HG03521 (cell line): ENCODE measurements around the gene RGS9BP.
"Not testable (repeated sequence)": the region's sequence is repeated elsewhere in the genome, so short reads cannot be mapped to it uniquely, and the experiment has no call there.

Source experiments
- ATAC-seq: cut with Tn5 transposase; IDR thresholded peaks from one replicate; pipeline ENCODE4 v1.9.1; 2021; ENCODE audit warnings: mild to moderate bottlenecking, moderate library complexity; ENCODE audit not compliant: unreplicated experiment

Gene RGS9BP

GRCh38 chr19:32694851-32695250 is 19.2 kb downstream of the RGS9BP start:
- ATAC-seq: not testable (repeated sequence)

- not testable (repeated sequence) for ATAC-seq
Measured at GRCh38 chr19:32695506-32695905, 19.9 kb downstream of the RGS9BP start.

DNA sequence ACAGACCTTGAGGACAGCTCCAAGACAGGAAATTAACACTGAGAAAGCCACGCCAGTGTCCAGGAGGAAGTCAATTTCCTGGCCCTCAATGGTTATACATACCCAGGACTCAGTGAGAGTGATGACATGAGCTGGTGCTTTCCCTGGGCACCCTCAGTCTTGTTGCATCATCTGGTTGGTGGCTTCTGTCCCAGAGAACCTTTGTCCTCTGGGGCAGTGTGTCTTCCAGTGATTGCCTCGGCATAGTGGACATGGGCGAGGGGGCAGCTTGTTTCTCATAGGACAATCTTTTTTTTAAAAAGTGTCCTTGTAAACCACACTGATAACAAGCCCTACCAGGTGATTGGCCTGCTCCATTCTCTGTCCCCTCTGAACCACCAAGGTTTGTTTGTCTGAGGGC is 21.1 kb downstream of the RGS9BP start:
- not testable (repeated sequence) for ATAC-seq

DNA sequence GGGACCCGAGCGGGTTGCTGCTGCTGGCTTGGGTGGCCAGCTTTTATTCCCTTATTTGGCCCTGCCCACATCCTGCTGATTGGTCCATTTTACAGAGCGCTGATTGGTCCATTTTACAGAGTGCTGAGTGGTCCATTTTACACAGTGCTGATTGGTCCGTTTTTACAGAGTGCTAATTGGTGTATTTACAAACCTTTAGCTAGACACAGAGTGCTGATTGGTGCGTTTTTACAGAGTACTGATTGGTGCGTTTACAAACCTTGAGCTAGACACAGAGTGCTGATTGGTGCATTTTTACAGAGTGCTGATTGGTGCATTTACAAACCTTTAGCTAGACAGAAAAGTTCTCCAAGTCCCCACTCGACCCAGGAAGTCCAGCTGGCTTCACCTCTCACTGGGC is 24.5 kb downstream of the RGS9BP start:
- ATAC-seq: not testable (repeated sequence)

- no peak for ATAC-seq
Measured at GRCh38 chr19:32702010-32702409, 26.4 kb downstream of the RGS9BP start.

- ATAC-seq: not testable (repeated sequence)
Measured at GRCh38 chr19:32704006-32704405, 28.4 kb downstream of the RGS9BP start.

GRCh38 chr19:32708457-32708856 is 32.8 kb downstream of the RGS9BP start:
- ATAC-seq: no peak

DNA sequence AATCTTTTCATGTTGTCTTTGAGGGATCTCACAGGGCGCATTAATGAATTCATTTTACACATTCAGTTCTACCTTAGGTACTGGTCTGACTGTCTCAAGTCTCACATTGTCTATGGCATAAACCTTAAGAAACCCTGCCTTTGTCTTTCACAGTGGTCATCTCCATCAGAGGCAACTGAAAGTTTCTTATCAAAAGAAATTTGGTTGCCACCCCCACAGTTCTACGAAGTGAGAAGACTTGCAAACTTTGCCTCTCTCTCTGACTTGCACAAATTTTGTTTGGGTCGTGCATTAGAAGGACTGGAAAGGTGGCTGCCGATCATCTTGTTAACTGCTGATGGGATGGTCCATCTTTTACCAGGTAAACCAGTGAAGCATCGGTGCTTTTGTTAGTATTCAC is 33.4 kb downstream of the RGS9BP start:
- ATAC-seq: no peak

DNA sequence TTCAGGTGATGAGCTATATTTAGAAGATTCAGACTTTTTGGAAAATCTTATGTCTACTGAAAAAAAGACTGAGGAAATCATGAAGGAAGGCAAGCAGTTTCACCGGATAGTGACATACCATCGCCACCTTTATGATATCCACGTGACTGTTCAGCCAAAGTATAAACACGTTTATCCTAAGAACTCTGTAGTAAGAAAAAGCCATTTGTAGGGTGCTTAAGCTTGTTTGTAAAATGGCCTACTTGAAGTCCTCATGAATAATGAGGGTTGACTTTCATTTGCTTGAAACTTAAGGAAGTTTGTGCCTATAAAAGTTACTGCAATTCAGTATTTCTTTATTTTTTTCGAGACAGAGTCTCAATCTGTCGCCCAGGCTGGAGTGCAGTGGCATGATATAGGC is 36.1 kb downstream of the RGS9BP start:
- ATAC-seq: no peak

- not testable (repeated sequence) for ATAC-seq
Measured at GRCh38 chr19:32716203-32716602, 40.6 kb downstream of the RGS9BP start.

DNA sequence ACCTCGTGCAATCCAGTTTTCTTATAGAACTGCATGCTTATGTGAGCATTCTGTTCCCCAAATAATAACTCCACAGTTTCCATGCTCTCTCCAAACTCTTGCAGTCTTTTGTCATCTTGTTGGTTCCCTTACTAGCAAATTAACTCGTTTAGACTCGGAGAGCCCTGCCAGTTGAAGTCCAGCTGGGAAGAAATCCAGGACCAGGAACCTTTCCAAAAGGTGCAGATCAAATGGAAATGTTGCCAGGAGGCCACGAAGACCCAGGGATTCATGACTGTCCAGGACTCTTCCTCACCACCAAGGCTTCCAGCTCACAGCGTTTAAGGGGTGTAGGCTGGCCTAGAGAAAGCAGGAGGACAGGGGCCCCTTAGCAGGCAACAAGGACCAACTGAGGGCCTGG is 41.8 kb downstream of the RGS9BP start:
- no peak for ATAC-seq

DNA sequence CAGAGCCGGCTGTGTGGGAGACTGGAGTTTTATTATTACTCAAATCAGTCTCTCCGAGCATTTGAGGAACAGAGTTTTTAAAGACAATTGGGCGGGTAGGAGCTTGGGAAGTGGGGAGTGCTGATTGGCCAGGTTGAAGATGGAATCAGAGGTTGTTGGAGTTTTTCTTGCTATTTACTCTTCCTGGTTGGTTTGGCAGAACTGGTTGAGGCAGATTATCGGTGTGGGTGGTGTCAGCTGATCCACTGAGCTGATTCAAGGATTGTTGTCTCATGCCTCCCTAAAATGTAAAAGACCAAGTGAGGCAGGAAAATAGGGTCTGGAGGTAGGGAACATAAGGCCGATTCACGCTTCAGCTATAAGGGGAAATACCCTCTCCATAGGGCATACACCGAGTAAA is 42.6 kb downstream of the RGS9BP start:
- no peak for ATAC-seq

DNA sequence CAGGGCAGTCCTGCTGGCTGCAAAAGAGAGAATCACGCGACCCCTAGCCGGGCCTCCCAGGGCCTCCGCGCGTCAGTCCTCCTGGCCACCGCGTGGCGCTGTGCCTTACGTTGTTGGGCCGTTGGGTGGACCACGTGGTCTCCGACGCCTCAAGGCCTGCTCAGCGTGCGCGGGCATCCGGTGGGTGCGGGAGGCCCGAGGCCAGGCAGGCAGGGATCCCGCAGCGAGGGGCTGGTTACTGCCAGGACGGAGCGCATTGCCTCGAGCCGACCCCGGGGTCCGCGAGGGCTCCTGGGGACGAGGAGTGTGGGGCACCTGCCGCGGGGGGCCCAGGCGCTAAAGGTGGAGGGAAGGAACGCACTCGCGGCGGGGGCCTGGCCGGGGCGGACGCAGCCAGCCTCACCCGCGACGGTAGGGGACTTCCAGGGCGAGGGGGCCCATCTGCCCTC is 44.0 kb downstream of the RGS9BP start, which contains the start of gene TDRD12:
Gene TDRD12 (plus strand): TSS at position 157 of the 449 bp plus-strand sequence. CDS start 306 bp downstream, outside the sequence.
- no peak for ATAC-seq

GRCh38 chr19:32720216-32720935 is 44.7 kb downstream of the RGS9BP start:
- no peak for ATAC-seq

GRCh38 chr19:32720936-32721250 is 45.2 kb downstream of the RGS9BP start:
- ATAC-seq: no peak
